Peyer's patch (tissue), 4 donors: ENCODE measurements around the gene LYZL1. TPM values are rescaled to one million over a fixed set of nuclear protein-coding genes. Genes with fewer than 3 reads are reported as not detected.

Experiments used
- DNase-seq, 3 donors: peaks; one replicate each; pipeline ENCODE4 v3.0.0-alpha.2; 2017 to 2019
- H3K27ac ChIP-seq, 4 donors: fragments of 200-600 bp; sonication (generic); one replicate each; pipeline ENCODE4 v1.5.1; 2016 to 2019
- H3K27me3 ChIP-seq, 2 donors: fragments of 200-600 bp; sonication (generic); one replicate each; pipeline ENCODE4 v1.5.1; 2019
- H3K36me3 ChIP-seq, 3 donors: fragments of 200-600 bp; sonication (generic); one replicate each; pipeline ENCODE4 v1.5.1; 2016 to 2019
- H3K4me1 ChIP-seq, 4 donors: fragments of 200-600 bp; sonication (generic); one replicate each; pipeline ENCODE4 v1.5.1; 2016 to 2019
- H3K4me3 ChIP-seq, 4 donors: fragments of 200-600 bp; sonication (generic); 1 replicate in 3 of 4; 2 replicates in 1 of 4; pipeline ENCODE4 v1.5.1; 2016 to 2019; ENCODE audit warnings: mild to moderate bottlenecking in 1 of 4
- H3K9me3 ChIP-seq, 4 donors: fragments of 200-600 bp; sonication (generic); one replicate each; pipeline ENCODE4 v1.5.1; 2016 to 2019; ENCODE audit warnings: mild to moderate bottlenecking in 1 of 4
- POLR2A ChIP-seq, 2 donors: fragments of 450-650 bp; IDR thresholded peaks; one replicate each; pipeline ENCODE4 v1.5.1; 2017; ENCODE audit warnings: antibody characterized with exemption in 2 of 2, mild to moderate bottlenecking in 2 of 2, moderate library complexity in 2 of 2
- total RNA-seq, 4 donors: library from RNA; depleted of rRNA; stranded (reverse); fragments of >200 nt; gene quantifications; one replicate each; pipeline ENCODE4 v1.1.0, GENCODE V29; 2016
- TF ChIP-seq, protein P1 (sequence below), 6 experiments: fragments of 450-650 bp in 4 of 6; fragments of 200-600 bp in 2 of 6; sonication (generic) in 1 of 6; IDR thresholded peaks; one replicate each; pipeline ENCODE4 v1.5.1; 2017 to 2019; ENCODE audit warnings: antibody characterized with exemption in 6 of 6, mild to moderate bottlenecking in 3 of 6, moderate library complexity in 1 of 6

Gene LYZL1
- total RNA-seq, 4 donors from 2014 or later = not detected

GRCh38 chr10:29345910-29346209 is 57.0 kb downstream of the LYZL1 start:
- DNase-seq = no peak
- Histone ChIP-seq H3K36me3 (no peaks in the 10 kb centered on the region), H3K4me1 (no peaks in the 10 kb centered on the region), H3K27ac (no peak overlapping the region), H3K27me3 (no peaks in the 10 kb centered on the region), H3K9me3 (no peaks in the 10 kb centered on the region), H3K4me3 (no peak overlapping the region)
- TF ChIP-seq, protein P1, sequence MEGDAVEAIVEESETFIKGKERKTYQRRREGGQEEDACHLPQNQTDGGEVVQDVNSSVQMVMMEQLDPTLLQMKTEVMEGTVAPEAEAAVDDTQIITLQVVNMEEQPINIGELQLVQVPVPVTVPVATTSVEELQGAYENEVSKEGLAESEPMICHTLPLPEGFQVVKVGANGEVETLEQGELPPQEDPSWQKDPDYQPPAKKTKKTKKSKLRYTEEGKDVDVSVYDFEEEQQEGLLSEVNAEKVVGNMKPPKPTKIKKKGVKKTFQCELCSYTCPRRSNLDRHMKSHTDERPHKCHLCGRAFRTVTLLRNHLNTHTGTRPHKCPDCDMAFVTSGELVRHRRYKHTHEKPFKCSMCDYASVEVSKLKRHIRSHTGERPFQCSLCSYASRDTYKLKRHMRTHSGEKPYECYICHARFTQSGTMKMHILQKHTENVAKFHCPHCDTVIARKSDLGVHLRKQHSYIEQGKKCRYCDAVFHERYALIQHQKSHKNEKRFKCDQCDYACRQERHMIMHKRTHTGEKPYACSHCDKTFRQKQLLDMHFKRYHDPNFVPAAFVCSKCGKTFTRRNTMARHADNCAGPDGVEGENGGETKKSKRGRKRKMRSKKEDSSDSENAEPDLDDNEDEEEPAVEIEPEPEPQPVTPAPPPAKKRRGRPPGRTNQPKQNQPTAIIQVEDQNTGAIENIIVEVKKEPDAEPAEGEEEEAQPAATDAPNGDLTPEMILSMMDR (IDR thresholded peaks at IDR 0.05) = no peak
- TF ChIP-seq POLR2A (IDR thresholded peaks at IDR 0.05) = no peak

GRCh38 chr10:29346296-29347001 is 57.6 kb downstream of the LYZL1 start:
- H3K9me3 ChIP-seq = no peaks in the 10 kb centered on the region
- no peak for TF ChIP-seq POLR2A (IDR thresholded peaks at IDR 0.05)
- TF ChIP-seq, protein P1 (IDR thresholded peaks at IDR 0.05) = no peak
- no peak overlapping the region for H3K27ac ChIP-seq
- DNase-seq = no peak
- H3K36me3 ChIP-seq = no peaks in the 10 kb centered on the region
- no peaks in the 10 kb centered on the region for H3K27me3 ChIP-seq
- H3K4me3 ChIP-seq = no peak overlapping the region
- H3K4me1 ChIP-seq = no peaks in the 10 kb centered on the region

DNA sequence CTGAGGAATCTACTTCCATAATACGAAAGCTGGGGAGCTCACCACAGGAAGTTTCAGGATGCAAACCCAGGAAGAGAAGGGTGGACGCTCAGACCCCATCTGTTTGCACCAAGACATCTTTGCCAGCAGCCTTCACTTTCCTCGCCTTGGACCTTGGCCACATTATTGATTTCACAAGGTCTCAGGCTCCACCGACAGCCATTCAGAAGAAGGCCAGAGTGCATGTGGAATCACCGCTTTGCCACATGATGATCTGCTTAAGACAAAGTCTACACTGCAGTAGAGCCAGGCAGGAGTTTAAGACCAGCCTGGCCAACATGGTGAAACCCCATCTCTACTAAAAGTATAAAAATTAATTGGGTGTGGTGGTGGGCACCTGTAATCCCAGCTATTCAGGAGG is 60.0 kb downstream of the LYZL1 start:
- H3K27me3 ChIP-seq = no peaks in the 10 kb centered on the region
- no peak for TF ChIP-seq POLR2A (IDR thresholded peaks at IDR 0.05)
- TF ChIP-seq, protein P1 (IDR thresholded peaks at IDR 0.05) = no peak
- no peak for DNase-seq

DNA sequence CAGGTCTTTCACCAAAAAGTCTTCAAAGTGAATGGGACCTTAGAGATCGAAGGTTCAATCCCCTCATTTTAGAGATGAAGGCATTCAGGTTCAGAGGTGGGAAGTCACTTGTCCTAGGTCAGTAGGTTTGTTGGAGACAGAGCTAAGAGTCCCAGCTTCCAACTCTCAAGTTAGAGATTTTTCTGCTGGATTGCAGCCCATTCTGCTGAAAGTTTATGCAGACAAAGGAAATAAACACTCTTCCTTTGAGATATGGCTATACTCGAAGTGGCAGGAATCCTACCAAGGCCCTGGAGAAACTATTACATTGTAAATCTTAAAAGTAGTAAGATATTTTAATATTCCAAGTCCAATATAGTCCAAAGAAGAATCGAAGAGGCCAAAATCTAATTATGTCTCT is 64.4 kb downstream of the LYZL1 start:
- H3K4me3 ChIP-seq = no peak overlapping the region
- no peaks in the 10 kb centered on the region for H3K9me3 ChIP-seq
- no peaks in the 10 kb centered on the region for H3K4me1 ChIP-seq
- TF ChIP-seq, protein P1 (IDR thresholded peaks at IDR 0.05) = no peak
- TF ChIP-seq POLR2A (IDR thresholded peaks at IDR 0.05) = no peak
- no peak overlapping the region for H3K27ac ChIP-seq
- DNase-seq = no peak
- H3K36me3 ChIP-seq = no peaks in the 10 kb centered on the region
- H3K27me3 ChIP-seq = no peaks in the 10 kb centered on the region

More for the DNA sequence above, 60.0 kb downstream of the LYZL1 start:
- Histone ChIP-seq H3K4me3 (no peak overlapping the region), H3K9me3 (no peaks in the 10 kb centered on the region), H3K4me1 (no peaks in the 10 kb centered on the region), H3K36me3 (no peaks in the 10 kb centered on the region), H3K27ac (no peak overlapping the region)

DNA sequence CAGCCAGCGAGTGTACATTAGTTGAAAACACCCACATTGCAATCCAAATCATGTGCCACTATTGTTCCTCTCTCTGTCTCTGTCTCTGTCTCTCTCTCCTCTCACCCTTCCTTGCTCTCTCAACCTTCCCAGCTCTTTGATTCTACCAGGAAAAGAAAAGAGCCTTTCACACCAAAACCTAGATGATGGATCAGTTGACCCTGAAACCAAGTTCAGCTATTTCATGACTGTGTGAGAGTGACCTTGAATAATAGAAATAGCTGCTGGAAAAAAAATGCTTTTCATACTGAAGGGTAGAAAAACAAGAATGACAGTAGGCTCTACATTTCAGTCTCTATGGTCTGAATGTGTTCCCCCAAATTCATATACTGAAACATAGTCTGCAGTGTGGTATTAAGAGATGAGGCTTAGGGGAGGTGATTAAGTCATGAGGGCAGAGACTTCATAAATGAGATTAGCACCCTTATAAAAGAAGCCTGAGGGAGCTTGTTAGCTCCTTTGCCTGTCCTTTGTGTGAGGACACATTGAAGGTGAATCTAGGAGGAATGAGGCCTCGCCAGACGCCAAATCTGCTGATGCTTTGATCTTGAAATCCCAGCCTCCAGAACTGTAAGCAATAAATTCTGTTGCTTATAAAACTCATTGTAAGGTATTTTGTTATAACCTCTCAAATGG is 65.2 kb downstream of the LYZL1 start:
- Histone ChIP-seq H3K27me3 (no peaks in the 10 kb centered on the region), H3K4me3 (no peak overlapping the region), H3K36me3 (no peaks in the 10 kb centered on the region), H3K27ac (no peak overlapping the region), H3K4me1 (no peaks in the 10 kb centered on the region), H3K9me3 (no peaks in the 10 kb centered on the region)
- DNase-seq = no peak
- TF ChIP-seq, protein P1 (IDR thresholded peaks at IDR 0.05) = no peak
- TF ChIP-seq POLR2A (IDR thresholded peaks at IDR 0.05) = no peak
